HG03354 (cell line): ENCODE measurements around the gene ANKMY2.
"Not testable (repeated sequence)": the region's sequence is repeated elsewhere in the genome, so short reads cannot be mapped to it uniquely, and the experiment has no call there.

ENCODE experiments used
- ATAC-seq: cut with Tn5 transposase; IDR thresholded peaks from one replicate; pipeline ENCODE4 v1.9.1; 2021; ENCODE audit warnings: mild to moderate bottlenecking; ENCODE audit not compliant: unreplicated experiment, poor library complexity, severe bottlenecking

The ANKMY2 gene

GRCh38 chr7:16660702-16661464 is 15.3 kb upstream of the ANKMY2 start:
- no peak for ATAC-seq

GRCh38 chr7:16659854-16660497 is 14.4 kb upstream of the ANKMY2 start:
- ATAC-seq, result not testable (repeated sequence)

GRCh38 chr7:16657656-16658279 is 12.2 kb upstream of the ANKMY2 start:
- ATAC-seq, result no peak

- ATAC-seq, result no peak
Observed at GRCh38 chr7:16656141-16656540, 10.6 kb upstream of the ANKMY2 start.

- no peak for ATAC-seq
Observed at GRCh38 chr7:16655394-16655793, 9.8 kb upstream of the ANKMY2 start.

- no peak for ATAC-seq
Observed at GRCh38 chr7:16652888-16653287, 7.3 kb upstream of the ANKMY2 start.

- ATAC-seq, result no peak
Observed at GRCh38 chr7:16652240-16652583, 6.7 kb upstream of the ANKMY2 start.

GRCh38 chr7:16651396-16652239 is 6.1 kb upstream of the ANKMY2 start:
- no peak for ATAC-seq

GRCh38 chr7:16650266-16650665 is 4.7 kb upstream of the ANKMY2 start:
- no peak for ATAC-seq

GRCh38 chr7:16649196-16649595 is 3.6 kb upstream of the ANKMY2 start:
- ATAC-seq, result no peak

GRCh38 chr7:16648551-16648950 is 3.0 kb upstream of the ANKMY2 start:
- ATAC-seq, result no peak

- ATAC-seq, result no peak
Observed at GRCh38 chr7:16647435-16647960, 1.9 kb upstream of the ANKMY2 start.

GRCh38 chr7:16646472-16647072 is 1.0 kb upstream of the ANKMY2 start:
- ATAC-seq, result no peak

- ATAC-seq, result peak; percentile 8
Observed at GRCh38 chr7:16644636-16645592, 640 bp downstream of the ANKMY2 start.

GRCh38 chr7:16644157-16644556 is 1.4 kb downstream of the ANKMY2 start:
- ATAC-seq, result no peak

GRCh38 chr7:16638282-16639280 is 7.0 kb downstream of the ANKMY2 start:
- no peak for ATAC-seq

- ATAC-seq, result no peak
Observed at GRCh38 chr7:16637379-16637778, 8.2 kb downstream of the ANKMY2 start.
